ENCODE data around the gene LTK. TPM values are rescaled to one million over a fixed set of nuclear protein-coding genes. Genes with fewer than 3 reads are reported as not detected.

LTK gene
- total and polyA plus RNA-seq, 4 donors, result 1.3 to 10.6 (median 6.0) TPM

DNA sequence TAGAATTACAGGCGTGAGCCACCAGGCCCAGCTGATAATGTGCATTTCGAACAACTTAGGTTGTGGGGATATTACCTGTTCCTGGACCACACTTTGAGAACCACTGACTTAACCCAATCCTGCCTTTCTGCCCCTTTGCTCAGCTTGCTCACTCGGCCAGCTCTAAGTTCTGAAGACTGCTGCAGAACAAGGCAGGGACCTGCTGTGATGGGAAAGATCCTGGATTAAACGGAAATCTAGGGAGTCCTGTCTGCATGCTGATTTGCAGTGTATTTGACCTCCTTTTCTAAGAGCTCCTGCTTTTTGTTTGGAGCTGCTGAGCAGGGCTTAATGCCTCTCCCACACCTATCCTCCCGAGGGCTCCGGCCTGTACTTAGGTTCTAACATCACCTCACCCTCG is 2.9 kb downstream of the LTK start:
- Histone ChIP-seq H3K9ac (ENCODE audit: insufficient read depth in 1 of 2, low read length in 2 of 2) (no peak overlapping the region), H3K27me3 (ENCODE audit: control insufficient read depth in 3 of 3, insufficient read depth in 3 of 3, low read length in 2 of 3) (peaks cover 0 to 44% (median 27%) of the 10 kb centered on the region in 3 donors), H3K36me3 (ENCODE audit: control insufficient read depth in 4 of 4, insufficient read depth in 4 of 4, low read length in 4 of 4) (no peaks in the 10 kb centered on the region), H3K4me3 (no peak overlapping the region), H3K27ac (ENCODE audit: low read depth in 1 of 2, low read length in 1 of 2) (no peak overlapping the region), H3K4me1 (ENCODE audit: control insufficient read depth in 5 of 5, insufficient read depth in 5 of 5, low read length in 5 of 5) (peaks cover 0 to 20% (median 9%) of the 10 kb centered on the region in 5 donors), H3K9me3 (ENCODE audit: control insufficient read depth in 4 of 4, insufficient read depth in 3 of 4, low read length in 3 of 4) (no peaks in the 10 kb centered on the region)
- DNase-seq (no peak), ATAC-seq (ENCODE audit: insufficient read depth, low FRiP score) (no peak)
- WGBS, 2 donors, result 83 to 93% methylated on average over 7 of the region's 7 CpGs
- TF ChIP-seq, protein P1, sequence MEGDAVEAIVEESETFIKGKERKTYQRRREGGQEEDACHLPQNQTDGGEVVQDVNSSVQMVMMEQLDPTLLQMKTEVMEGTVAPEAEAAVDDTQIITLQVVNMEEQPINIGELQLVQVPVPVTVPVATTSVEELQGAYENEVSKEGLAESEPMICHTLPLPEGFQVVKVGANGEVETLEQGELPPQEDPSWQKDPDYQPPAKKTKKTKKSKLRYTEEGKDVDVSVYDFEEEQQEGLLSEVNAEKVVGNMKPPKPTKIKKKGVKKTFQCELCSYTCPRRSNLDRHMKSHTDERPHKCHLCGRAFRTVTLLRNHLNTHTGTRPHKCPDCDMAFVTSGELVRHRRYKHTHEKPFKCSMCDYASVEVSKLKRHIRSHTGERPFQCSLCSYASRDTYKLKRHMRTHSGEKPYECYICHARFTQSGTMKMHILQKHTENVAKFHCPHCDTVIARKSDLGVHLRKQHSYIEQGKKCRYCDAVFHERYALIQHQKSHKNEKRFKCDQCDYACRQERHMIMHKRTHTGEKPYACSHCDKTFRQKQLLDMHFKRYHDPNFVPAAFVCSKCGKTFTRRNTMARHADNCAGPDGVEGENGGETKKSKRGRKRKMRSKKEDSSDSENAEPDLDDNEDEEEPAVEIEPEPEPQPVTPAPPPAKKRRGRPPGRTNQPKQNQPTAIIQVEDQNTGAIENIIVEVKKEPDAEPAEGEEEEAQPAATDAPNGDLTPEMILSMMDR (IDR thresholded peaks at IDR 0.05; ENCODE audit: control extremely low read depth, extremely low read depth), result no peak

DNA sequence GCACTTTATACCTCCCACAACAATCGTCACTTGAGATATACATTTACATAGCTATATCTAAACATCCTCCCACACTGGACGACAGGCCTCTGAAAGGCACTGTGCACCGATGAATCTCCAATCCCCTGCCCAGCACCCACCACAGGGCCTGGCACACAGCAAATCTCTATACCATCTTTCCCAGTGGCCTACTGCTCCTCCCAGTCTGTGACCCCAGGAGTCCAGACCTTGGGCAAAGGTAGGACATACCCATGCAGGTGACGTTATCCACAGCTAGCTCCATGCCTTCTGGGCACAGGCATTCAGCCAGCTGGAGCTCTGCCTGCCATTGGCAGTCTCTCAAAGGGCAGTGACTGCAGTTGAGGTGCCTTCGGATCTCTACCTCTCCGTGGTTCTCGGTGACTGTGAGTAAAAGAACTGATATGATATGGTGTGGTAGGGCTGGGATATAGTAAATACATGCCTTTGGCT is 5.8 kb downstream of the LTK start:
- ATAC-seq (ENCODE audit: insufficient read depth, low FRiP score) (no peak), DNase-seq (no peak)
- no peak overlapping the region for H3K9ac ChIP-seq (ENCODE audit: insufficient read depth in 1 of 2, low read length in 2 of 2)
- TF ChIP-seq, protein P1 (IDR thresholded peaks at IDR 0.05; ENCODE audit: control extremely low read depth, extremely low read depth), result no peak
- no peak overlapping the region for H3K4me3 ChIP-seq
- WGBS, 2 donors, result 73 to 84% methylated on average over 7 of the region's 7 CpGs
- no peaks in the 10 kb centered on the region for H3K36me3 ChIP-seq (ENCODE audit: control insufficient read depth in 4 of 4, insufficient read depth in 4 of 4, low read length in 4 of 4)
- peaks cover 0 to 52% (median 32%) of the 10 kb centered on the region in 3 donors for H3K27me3 ChIP-seq (ENCODE audit: control insufficient read depth in 3 of 3, insufficient read depth in 3 of 3, low read length in 2 of 3)
- H3K27ac ChIP-seq (ENCODE audit: low read depth in 1 of 2, low read length in 1 of 2), result no peak overlapping the region
- H3K9me3 ChIP-seq (ENCODE audit: control insufficient read depth in 4 of 4, insufficient read depth in 3 of 4, low read length in 3 of 4), result no peaks in the 10 kb centered on the region
- peaks cover 0 to 10% (median 8%) of the 10 kb centered on the region in 5 donors for H3K4me1 ChIP-seq (ENCODE audit: control insufficient read depth in 5 of 5, insufficient read depth in 5 of 5, low read length in 5 of 5)

DNA sequence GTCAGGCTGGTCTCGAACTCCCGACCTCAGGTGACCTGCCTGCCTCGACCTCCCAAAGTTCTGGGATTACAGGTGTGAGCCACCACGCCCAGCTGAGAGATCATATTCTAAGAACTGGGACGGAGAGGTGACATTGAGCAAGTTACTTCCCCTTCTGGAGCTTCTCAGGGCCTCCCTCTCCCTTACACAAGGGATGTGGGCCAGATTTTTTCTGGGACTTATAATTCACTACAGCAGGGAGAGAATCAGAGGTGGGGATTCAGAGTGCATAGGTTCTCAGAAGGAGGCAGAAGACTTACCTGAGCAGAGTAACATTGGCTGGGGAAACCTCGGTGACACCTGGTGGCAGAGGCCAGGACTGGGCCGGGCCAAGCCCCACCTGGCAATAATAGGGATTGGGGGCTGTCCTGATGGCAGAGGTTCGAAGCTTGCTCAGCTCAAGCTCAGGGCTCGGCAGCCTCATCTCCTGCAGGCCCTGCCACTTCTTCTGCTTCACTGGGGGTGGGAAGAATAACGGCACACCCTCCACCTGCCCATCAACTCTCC is 6.8 kb downstream of the LTK start:
- peaks cover 0 to 52% (median 32%) of the 10 kb centered on the region in 3 donors for H3K27me3 ChIP-seq (ENCODE audit: control insufficient read depth in 3 of 3, insufficient read depth in 3 of 3, low read length in 2 of 3)

More for the DNA sequence above, 6.8 kb downstream of the LTK start:
- Histone ChIP-seq H3K4me3 (no peak overlapping the region), H3K9ac (ENCODE audit: insufficient read depth in 1 of 2, low read length in 2 of 2) (no peak overlapping the region), H3K4me1 (ENCODE audit: control insufficient read depth in 5 of 5, insufficient read depth in 5 of 5, low read length in 5 of 5) (peaks cover 0 to 11% (median 4%) of the 10 kb centered on the region in 5 donors), H3K9me3 (ENCODE audit: control insufficient read depth in 4 of 4, insufficient read depth in 3 of 4, low read length in 3 of 4) (peaks cover 0 to 2% (median 0%) of the 10 kb centered on the region in 4 donors), H3K36me3 (ENCODE audit: control insufficient read depth in 4 of 4, insufficient read depth in 4 of 4, low read length in 4 of 4) (no peaks in the 10 kb centered on the region), H3K27ac (ENCODE audit: low read depth in 1 of 2, low read length in 1 of 2) (no peak overlapping the region)
- no peak for DNase-seq
- TF ChIP-seq, protein P1 (IDR thresholded peaks at IDR 0.05; ENCODE audit: control extremely low read depth, extremely low read depth), result no peak
- 75 to 82% methylated on average over 10 of the region's 10 CpGs for WGBS, 2 donors
- ATAC-seq (ENCODE audit: insufficient read depth, low FRiP score), result no peak

Data from lung (tissue), 12 donors.